Right atrium auricular region (tissue), 2 donors: ENCODE measurements around the gene UNC50. TPM values are rescaled to one million over a fixed set of nuclear protein-coding genes. Genes with fewer than 3 reads are reported as not detected.

Experiments
- DNase-seq: peaks from one replicate; pipeline ENCODE4 v3.0.0-alpha.2; 2019; ENCODE audit warnings: low spot score
- H3K27ac ChIP-seq, 2 donors: fragments of 200-600 bp; sonication (generic); 1 replicate in 1 of 2; 2 replicates in 1 of 2; pipeline ENCODE4 v1.5.1; 2016 to 2019
- H3K27me3 ChIP-seq, 2 donors: fragments of 200-600 bp; sonication (generic); one replicate each; pipeline versions ENCODE4 v1.5.1 to v1.6.0; 2017 to 2019
- H3K36me3 ChIP-seq: fragments of 200-600 bp; sonication (generic); one replicate; pipeline ENCODE4 v1.5.1; 2016
- H3K4me1 ChIP-seq, 2 donors: fragments of 200-600 bp; sonication (generic); one replicate each; pipeline versions ENCODE4 v1.5.1 to v1.6.0; 2017 to 2019
- H3K4me3 ChIP-seq, 2 donors: fragments of 200-600 bp; sonication (generic); 1 replicate in 1 of 2; 2 replicates in 1 of 2; pipeline ENCODE4 v1.5.1; 2017 to 2019; ENCODE audit warnings: mild to moderate bottlenecking in 1 of 2, moderate library complexity in 1 of 2
- H3K9me3 ChIP-seq, 2 donors: fragments of 200-600 bp; sonication (generic); one replicate each; pipeline ENCODE4 v1.5.1; 2019
- total RNA-seq, 2 donors: library from RNA; depleted of rRNA; stranded (reverse); fragments of >200 nt; gene quantifications; one replicate each; pipeline ENCODE4 v1.1.0, GENCODE V29; 2016
- TF ChIP-seq, protein P1 (sequence below), 2 donors: fragments of 200-600 bp; sonication (generic); IDR thresholded peaks; one replicate each; pipeline ENCODE4 v1.5.1; 2019; ENCODE audit warnings: antibody characterized with exemption in 2 of 2

The UNC50 gene
- total RNA-seq, 2 donors from 2014 or later = 30.4 to 35.3 TPM

GRCh38 chr2:98578231-98578630, 30.2 kb upstream of the UNC50 start:
- H3K4me3 ChIP-seq = no peak overlapping the region
- peaks cover 29% of the 10 kb centered on the region for H3K36me3 ChIP-seq
- H3K27ac ChIP-seq = no peak overlapping the region
- TF ChIP-seq, protein P1, sequence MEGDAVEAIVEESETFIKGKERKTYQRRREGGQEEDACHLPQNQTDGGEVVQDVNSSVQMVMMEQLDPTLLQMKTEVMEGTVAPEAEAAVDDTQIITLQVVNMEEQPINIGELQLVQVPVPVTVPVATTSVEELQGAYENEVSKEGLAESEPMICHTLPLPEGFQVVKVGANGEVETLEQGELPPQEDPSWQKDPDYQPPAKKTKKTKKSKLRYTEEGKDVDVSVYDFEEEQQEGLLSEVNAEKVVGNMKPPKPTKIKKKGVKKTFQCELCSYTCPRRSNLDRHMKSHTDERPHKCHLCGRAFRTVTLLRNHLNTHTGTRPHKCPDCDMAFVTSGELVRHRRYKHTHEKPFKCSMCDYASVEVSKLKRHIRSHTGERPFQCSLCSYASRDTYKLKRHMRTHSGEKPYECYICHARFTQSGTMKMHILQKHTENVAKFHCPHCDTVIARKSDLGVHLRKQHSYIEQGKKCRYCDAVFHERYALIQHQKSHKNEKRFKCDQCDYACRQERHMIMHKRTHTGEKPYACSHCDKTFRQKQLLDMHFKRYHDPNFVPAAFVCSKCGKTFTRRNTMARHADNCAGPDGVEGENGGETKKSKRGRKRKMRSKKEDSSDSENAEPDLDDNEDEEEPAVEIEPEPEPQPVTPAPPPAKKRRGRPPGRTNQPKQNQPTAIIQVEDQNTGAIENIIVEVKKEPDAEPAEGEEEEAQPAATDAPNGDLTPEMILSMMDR (IDR thresholded peaks at IDR 0.05) = no peak
- no peaks in the 10 kb centered on the region for H3K27me3 ChIP-seq
- no peaks in the 10 kb centered on the region for H3K9me3 ChIP-seq
- no peaks in the 10 kb centered on the region for H3K4me1 ChIP-seq
- peak; percentile 36 for DNase-seq

- TF ChIP-seq, protein P1 (IDR thresholded peaks at IDR 0.05) = no peak
Observed at GRCh38 chr2:98579926-98580325, 28.5 kb upstream of the UNC50 start.

GRCh38 chr2:98580656-98581284, 27.6 kb upstream of the UNC50 start:
- Histone ChIP-seq H3K36me3 (peaks cover 22% of the 10 kb centered on the region), H3K27me3 (no peaks in the 10 kb centered on the region), H3K27ac (no peak overlapping the region), H3K4me1 (no peaks in the 10 kb centered on the region), H3K9me3 (no peaks in the 10 kb centered on the region), H3K4me3 (no peak overlapping the region)
- TF ChIP-seq, protein P1 (IDR thresholded peaks at IDR 0.05) = no peak
- DNase-seq = no peak

More at GRCh38 chr2:98579926-98580325, 28.5 kb upstream of the UNC50 start:
- H3K36me3 ChIP-seq = peaks cover 22% of the 10 kb centered on the region
- H3K27ac ChIP-seq = no peak overlapping the region
- H3K9me3 ChIP-seq = no peaks in the 10 kb centered on the region
- no peaks in the 10 kb centered on the region for H3K27me3 ChIP-seq
- H3K4me3 ChIP-seq = no peak overlapping the region
- peak; percentile 32 for DNase-seq
- H3K4me1 ChIP-seq = no peaks in the 10 kb centered on the region

- no peaks in the 10 kb centered on the region for H3K9me3 ChIP-seq
- TF ChIP-seq, protein P1 (IDR thresholded peaks at IDR 0.05) = no peak
- no peak for DNase-seq
- H3K36me3 ChIP-seq = peaks cover 22% of the 10 kb centered on the region
- no peaks in the 10 kb centered on the region for H3K27me3 ChIP-seq
- H3K27ac ChIP-seq = no peak overlapping the region
- no peaks in the 10 kb centered on the region for H3K4me1 ChIP-seq
- no peak overlapping the region for H3K4me3 ChIP-seq
Observed at GRCh38 chr2:98582523-98582922, 25.9 kb upstream of the UNC50 start.

DNA sequence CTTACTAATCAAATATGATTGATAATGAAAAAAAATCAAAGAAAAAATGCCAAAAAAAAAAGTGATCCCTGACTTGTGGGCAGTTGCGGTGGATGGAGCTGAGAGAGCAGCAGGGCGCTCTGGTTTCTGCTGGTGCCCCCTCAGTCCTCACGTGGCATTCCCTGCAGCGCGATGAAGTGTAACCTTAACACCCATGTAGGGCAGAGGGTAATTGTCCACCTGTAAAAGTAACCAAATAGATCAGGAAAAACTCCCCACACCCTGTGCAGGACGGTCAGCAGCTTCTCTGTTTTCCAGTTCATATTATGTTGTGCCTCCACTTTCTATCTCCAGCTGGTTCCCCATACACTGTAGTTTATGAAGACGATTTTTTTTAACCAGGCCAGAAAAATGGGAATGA, 25.1 kb upstream of the UNC50 start:
- Histone ChIP-seq H3K9me3 (no peaks in the 10 kb centered on the region), H3K27me3 (no peaks in the 10 kb centered on the region), H3K36me3 (peaks cover 15% of the 10 kb centered on the region), H3K4me3 (no peak overlapping the region), H3K4me1 (no peaks in the 10 kb centered on the region), H3K27ac (no peak overlapping the region)
- peak; percentile 16 for DNase-seq
- TF ChIP-seq, protein P1 (IDR thresholded peaks at IDR 0.05) = no peak
